HG02870 (cell line): ENCODE data around the gene NDUFV1.
"Not testable (repeated sequence)": the region's sequence is repeated elsewhere in the genome, so short reads cannot be mapped to it uniquely, and the experiment has no call there.

Experiments
- ATAC-seq: cut with Tn5 transposase; IDR thresholded peaks from one replicate; pipeline ENCODE4 v1.9.1; 2021; ENCODE audit warnings: mild to moderate bottlenecking, moderate library complexity; ENCODE audit not compliant: unreplicated experiment

Gene NDUFV1

GRCh38 chr11:67652965-67653845 is 46.5 kb downstream of the NDUFV1 start:
- ATAC-seq = no peak

- no peak for ATAC-seq
Observed at GRCh38 chr11:67654225-67654624, 47.5 kb downstream of the NDUFV1 start.

GRCh38 chr11:67656278-67656922 is 49.7 kb downstream of the NDUFV1 start:
- no peak for ATAC-seq

GRCh38 chr11:67657300-67657699 is 50.6 kb downstream of the NDUFV1 start:
- no peak for ATAC-seq

- ATAC-seq = not testable (repeated sequence)
Observed at GRCh38 chr11:67659651-67660165, 53.0 kb downstream of the NDUFV1 start.

- ATAC-seq = not testable (repeated sequence)
Observed at GRCh38 chr11:67660752-67661151, 54.0 kb downstream of the NDUFV1 start.
